ENCODE data around the gene SNAP47.
A peak's percentile ranks its signal among the peaks of the same experiment; 100 is the strongest.

SNAP47 gene

DNA sequence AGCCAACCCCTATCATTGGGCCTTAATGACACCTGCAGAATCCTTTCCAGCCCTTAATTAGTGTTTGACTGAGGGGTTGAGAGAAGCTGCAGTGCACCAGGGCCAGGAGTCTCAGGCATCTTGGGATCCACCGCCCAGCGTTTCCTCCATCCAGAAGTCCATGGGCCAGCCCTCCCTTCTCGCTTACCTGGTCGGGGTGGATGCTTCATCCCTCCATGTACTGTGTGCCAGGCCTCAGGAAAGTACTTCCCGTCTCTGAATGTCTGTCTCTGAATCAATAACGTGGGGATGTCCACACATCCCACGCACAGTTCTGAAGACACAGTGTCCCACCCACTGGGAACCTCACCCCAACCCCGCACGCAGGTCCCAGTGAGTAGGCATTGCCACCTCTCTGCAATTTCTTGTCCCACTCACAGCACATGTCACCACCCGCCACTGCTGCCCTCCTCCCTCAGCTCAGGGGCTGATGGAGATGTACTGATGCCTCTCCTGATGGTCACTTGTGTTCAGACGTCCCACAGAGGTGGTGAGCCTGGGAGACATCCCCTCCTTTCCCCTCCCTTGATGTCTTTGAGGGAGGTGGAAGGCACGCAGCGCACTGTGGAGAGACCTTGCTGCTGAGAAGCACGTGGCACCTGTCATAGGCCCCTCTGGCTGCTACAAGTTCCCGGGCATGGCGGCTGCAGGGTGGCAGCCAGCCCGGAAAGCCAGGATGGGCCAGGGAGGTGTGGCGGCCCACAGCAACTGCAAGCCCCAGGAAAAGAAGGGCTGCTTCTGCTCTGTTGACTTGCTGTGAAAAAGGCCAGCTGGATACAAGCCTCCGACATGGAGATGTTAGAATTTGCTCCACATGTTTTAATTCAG lies 50.8 kb downstream of the SNAP47 start:
- no peak for DNase-seq (ENCODE audit: low read depth)

- no peak for DNase-seq (ENCODE audit: low read depth)
Measured at GRCh38 chr1:227786673-227787512, 51.7 kb downstream of the SNAP47 start.

- peak; percentile 93 for DNase-seq (ENCODE audit: low read depth)
Measured at GRCh38 chr1:227787513-227788270, 52.5 kb downstream of the SNAP47 start.

- DNase-seq (ENCODE audit: low read depth), result no peak
Measured at GRCh38 chr1:227788271-227789083, 53.2 kb downstream of the SNAP47 start.

- no peak for DNase-seq (ENCODE audit: low read depth)
Measured at GRCh38 chr1:227789084-227790033, 54.1 kb downstream of the SNAP47 start.

GRCh38 chr1:227790034-227790400 lies 54.8 kb downstream of the SNAP47 start:
- DNase-seq (ENCODE audit: low read depth), result no peak

DNA sequence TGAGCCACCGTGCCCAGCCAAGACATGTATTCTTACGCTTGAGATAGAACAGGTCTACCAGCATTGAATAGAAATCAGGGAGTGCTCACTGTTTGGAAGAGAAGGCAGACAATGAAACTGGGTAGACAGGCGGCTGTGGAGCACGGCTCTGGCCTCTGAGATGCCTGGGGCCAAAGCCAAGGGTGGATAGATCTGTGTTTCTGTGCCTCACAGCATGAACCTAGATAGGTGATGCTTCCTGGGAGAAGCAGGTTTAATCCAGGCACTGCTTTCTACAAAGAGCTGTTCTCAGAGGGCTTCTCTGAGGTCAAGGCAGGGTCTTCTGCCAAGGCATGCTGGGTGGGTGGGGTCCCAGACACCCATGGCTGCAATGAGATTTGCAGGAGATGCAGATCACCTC lies 55.6 kb downstream of the SNAP47 start:
- DNase-seq (ENCODE audit: low read depth), result no peak

DNA sequence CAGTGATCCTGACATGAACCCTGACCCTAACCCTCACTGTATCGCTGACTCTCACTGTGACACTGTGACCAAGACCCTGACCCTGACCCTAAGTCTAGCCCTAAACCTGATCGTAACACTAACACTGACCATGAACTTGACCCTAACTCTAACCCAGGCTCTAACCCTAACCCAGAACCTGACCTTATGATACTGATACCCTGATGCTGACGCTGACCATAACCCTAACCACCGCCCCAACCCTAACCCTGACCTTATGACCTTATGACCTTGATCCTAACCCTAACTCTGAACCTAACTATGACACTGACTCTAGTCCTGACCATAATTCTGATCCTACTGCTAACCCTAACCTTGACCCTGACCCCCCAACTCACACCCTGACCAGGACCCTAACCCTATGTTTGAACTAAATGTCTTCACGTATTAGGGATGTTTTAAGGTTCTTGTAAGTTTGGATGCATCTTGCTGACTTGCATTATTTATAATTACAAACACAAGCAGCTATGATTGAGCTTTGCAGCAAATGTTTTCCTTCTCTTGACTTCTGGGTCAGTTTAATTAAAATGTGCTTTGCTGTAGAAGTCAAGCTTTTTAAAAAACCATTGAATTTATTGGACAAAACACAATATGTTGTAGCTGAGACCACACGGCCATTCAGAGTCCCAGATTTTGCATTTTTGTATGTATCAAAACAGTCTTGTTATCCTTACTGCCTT lies 56.3 kb downstream of the SNAP47 start:
- DNase-seq (ENCODE audit: low read depth), result no peak

- no peak for DNase-seq (ENCODE audit: low read depth)
Measured at GRCh38 chr1:227792216-227793078, 57.2 kb downstream of the SNAP47 start.

DNA sequence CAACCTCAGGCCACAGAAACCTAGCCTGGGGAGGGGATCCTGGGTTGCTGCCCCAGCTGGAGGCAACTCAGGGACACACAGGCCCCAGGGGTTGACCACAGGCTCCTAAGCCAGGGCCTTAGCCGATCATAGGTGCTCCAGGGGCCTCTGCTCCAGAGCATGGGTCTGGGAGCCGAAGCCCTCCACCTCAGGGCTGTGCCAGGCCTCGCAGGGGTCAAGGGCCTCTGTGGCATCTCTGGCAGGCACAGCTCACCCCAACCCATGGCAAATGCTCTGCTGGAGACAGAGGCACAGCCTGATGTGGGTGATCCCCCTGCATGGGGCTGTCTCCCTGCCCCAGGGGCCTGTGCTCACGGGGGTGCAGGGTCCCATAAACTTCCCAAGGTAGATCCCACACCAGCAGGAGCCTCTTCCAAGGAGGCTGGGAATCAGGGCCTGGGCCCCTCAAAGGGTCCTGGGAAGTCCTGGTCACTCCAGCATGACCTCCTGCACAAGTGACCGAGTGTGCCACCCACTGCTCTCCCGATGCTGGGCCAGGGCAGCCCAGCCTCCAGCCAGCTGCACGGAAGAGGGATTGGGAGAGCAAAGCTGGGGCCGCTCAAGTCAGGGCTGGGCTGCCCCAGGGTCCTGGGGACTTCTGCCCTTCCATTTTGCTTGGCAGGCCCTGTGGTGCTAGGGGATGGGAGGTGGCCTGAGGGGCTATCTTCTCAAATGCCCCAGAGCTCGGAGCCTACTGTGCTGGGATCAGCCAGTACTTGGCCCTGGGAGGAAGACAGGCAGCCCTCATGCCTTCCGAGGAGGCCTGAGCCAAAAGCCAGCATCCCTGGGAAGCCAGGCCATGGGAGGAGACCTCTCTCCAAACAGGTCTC lies 58.1 kb downstream of the SNAP47 start:
- no peak for DNase-seq (ENCODE audit: low read depth)

DNA sequence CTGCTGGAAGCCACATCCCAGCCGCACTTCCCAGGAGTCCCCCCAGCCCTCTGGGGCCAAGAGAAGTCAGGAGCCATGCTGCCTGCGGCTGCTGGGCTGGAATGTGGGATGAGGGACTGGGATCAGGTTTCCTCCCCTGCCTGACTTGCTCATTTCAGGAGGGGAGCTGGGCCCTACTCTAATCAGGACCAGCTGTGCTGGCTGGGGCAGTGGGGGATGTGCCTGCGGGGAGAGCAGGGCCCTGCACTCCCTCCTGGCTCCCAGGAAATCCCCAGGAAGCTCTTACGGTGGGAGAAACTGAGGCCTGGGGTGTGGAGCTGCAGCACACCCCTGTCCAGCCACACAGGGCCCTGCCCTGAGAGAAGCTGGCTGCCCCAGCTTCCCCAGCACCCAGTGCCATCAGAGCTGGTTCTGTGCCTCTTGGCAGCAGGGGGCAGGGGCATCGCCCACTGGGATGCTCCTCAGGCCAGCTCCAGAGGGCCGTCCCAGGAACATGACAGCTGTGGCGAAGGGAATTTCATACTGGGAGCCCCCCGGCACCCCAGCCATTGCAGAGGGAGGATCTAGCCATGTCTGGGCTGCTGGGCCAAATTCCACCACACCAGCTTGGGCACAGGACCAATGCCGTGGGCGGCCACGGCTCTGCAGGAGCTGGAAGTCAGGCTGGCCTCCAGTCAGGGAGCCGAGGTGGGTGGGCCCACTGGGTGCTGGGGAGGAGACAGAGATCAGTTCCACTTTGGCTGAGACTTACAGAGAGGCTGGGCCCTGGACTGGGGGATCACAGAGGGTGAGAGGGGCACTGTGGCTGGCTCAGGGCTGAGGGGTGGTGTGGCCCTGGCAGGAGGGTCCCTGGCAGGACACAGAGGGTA lies 58.9 kb downstream of the SNAP47 start:
- no peak for DNase-seq (ENCODE audit: low read depth)

- no peak for DNase-seq (ENCODE audit: low read depth)
Measured at GRCh38 chr1:227794817-227795192, 59.6 kb downstream of the SNAP47 start.

DNA sequence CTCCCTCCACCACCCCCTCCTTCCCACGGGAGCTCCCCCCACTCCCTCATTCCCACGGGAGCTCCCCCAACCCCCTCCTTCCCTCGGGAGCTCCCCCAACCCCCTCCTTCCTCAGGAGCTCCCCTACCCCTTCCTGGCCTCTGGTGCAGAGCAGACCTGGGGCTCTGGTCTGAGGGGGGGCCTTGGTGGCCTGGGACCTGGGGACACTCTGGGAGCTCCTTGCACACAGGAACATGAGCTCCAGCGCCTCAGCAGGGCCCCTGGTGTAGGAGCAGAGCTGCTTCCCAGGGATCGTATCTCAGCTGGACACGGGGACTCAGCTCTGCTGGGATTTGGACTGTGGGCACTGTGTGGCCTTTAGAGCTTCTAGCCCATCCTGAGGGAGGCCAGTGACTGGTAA lies 60.5 kb downstream of the SNAP47 start:
- no peak for DNase-seq (ENCODE audit: low read depth)

DNA sequence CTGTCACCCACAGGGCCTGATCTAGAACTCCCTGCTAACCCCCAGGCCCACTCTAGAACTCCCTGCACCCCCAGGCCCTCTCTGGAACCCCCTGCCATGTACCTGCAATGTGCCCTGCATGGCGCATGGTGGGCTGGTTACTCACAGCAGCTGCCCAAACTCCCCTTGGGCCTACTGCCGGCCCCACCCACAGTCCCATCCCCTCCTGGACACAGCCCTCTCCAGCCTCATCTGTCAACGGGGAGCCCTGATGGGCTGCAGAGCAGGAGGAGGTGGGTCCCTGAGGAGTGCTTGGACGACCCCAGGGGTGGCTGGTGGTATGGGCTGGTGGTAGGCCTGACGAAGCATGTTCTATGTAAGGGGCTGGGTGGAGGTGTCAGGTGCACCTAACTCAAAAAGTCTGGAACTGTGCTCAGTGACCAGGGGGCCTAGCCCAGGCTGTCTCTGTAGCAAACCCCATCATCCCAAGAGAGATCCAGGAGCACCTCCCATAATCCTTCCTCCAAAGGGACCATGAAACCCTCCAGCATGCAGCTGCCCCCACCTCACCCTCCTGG lies 61.2 kb downstream of the SNAP47 start:
- no peak for DNase-seq (ENCODE audit: low read depth)

GRCh38 chr1:227797144-227797543 lies 61.9 kb downstream of the SNAP47 start:
- DNase-seq (ENCODE audit: low read depth), result no peak

DNA sequence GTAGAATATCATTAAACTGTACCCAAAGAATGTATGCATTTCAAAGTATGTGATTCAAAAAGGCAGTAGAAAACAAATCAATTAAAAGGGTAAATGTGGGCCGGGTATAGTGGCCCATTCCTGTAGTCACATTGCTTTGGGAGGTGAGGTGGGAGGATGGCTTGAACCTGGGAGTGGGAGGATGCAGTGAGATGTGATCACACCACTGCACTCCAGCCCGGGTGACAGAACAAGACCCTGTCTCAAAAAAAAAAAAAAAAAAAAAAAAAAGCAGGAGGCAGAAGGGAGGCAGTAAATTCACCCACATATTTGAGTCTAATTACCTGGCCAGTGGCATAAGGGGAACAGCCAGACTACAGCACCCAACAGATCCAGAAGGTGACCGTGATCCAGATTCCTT lies 62.4 kb downstream of the SNAP47 start:
- no peak for DNase-seq (ENCODE audit: low read depth)

Data from CMK (cell line).